SH-SY5Y (cell line): ENCODE results near the gene ORM2.

Experiments used
- GATA2 ChIP-seq: IDR thresholded peaks from 2 replicates; pipeline ENCODE4 v1.6.1; 2011; ENCODE audit warnings: mild to moderate bottlenecking, low read depth, low read length
- GATA3 ChIP-seq: IDR thresholded peaks from 2 replicates; pipeline ENCODE4 v1.6.1; 2011; ENCODE audit warnings: low read depth, mild to moderate bottlenecking, low read length, moderate library complexity

DNA sequence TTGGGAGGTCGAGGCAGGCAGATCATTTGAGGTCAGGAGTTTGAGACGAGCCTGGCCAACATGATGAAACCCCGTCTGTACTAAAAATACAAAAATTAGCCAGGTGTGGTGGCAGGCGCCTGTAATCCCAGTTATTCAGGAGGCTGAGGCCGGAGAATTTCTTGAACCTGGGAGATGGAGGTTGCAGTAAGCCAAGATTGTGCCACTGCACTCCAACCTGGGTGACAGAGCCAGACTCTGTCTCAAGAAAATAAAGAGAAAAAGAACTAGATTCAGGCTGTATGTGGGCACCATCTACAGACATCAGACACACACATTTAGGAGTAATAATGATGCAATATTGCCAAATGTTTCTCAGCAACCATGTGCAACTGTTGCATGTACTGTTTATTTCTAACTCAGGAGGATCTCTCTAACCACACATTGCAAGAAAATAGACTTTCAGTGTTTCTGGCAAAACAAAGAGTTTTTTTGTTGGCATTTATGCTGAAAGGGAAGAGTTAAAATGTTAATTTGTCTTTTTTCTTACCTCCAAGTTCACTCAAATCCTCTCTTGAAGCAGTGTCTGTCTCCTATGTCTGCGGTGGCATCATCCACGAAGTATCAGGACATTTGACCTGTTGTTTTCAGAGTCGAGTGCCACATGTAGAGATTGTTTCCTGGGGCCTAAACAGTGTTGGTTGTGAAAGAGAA is 11.9 kb upstream of the ORM2 start:
- TF ChIP-seq GATA2 (no peak), GATA3 (no peak)
